Measurements from ENCODE around the gene IL23A.

Gene IL23A

DNA sequence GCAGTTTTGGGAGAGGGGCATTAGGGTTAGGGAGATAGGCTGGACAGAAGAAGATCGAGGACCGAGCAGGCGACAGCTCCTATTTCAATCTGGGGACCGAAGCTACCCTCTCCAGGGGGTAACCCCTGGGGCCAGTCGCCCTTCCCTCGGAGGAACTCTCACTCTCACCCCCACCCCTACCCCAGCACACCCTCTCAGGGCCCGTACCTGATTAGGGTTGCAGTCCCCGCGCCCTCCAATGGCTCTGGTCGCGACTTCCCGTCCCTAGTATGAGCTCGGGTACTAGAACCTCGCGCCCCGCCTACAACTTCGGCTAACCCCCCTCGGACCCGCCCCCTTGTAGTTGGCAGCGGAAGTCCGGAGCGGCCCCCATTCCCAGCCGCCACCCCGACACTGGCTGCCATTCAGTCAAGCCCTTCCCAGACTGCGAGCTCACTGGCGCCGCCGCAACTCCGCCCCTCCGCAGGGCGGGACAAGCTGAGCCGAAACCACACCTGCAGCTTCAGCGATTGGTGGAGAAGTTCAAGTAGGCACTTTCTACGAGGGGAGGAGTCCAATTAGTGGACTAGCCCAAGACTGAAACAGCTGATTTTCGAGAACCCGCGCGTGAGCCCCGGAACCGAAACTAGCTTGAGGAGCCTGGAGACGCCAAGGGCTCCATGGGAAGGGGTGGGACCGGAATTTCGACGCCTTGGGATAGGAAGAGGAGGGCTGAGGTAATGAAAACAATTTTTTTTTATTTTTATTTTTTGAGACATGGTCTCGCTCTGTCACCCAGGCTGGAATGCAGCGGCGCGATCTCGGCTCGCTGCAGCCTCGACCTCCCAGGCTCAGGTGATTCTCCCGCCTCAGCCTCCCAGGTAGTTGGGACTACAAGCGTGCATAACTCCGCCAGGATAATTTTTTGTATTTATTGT, 21.4 kb downstream of the IL23A start, which contains the start of gene STAT2:
Gene STAT2 (minus strand): TSS at position 257 of the 917 bp plus-strand sequence. CDS start 3,536 bp downstream, outside the sequence.
- H3K27ac ChIP-seq (ENCODE audit: low read depth, low read length) = peak within 1 kb of the TSS; percentile 36
- no peak within 1 kb of the TSS for H2BK120ac ChIP-seq (ENCODE audit: low read depth, low read length)
- H3K9ac ChIP-seq (ENCODE audit: low read length) = peak within 1 kb of the TSS; percentile 81
- H4K5ac ChIP-seq (ENCODE audit: low read length) = peak within 1 kb of the TSS; percentile 1
- peak within 1 kb of the TSS; percentile 57 for H3K4me2 ChIP-seq (ENCODE audit: low read length)
- no peak within 1 kb of the TSS for H2AK5ac ChIP-seq (ENCODE audit: low read length)
- peak within 1 kb of the TSS; percentile 76 for H3K4ac ChIP-seq (ENCODE audit: low read depth, low read length)
- H3K79me1 ChIP-seq (ENCODE audit: low read length) = peaks cover 3% of the 10 kb centered on the region
- H3K23ac ChIP-seq (ENCODE audit: low read length) = no peak within 1 kb of the TSS
- no peak within 1 kb of the TSS for H2BK5ac ChIP-seq (ENCODE audit: low read length)
- H4K8ac ChIP-seq (ENCODE audit: low read depth, low read length) = no peak within 1 kb of the TSS
- H3K18ac ChIP-seq (ENCODE audit: low read length) = peak within 1 kb of the TSS; percentile 60
- no peaks in the 10 kb centered on the region for H3K27me3 ChIP-seq (ENCODE audit: insufficient read depth, low read length, poor library complexity)
- H3K4me1 ChIP-seq (ENCODE audit: control insufficient read depth, low read depth, low read length) = peaks cover 2% of the 10 kb centered on the region
- H3K4me3 ChIP-seq (ENCODE audit: low read length) = peak within 1 kb of the TSS; percentile 75
- DNase-seq = peak; percentile 100
- no peak within 1 kb of the TSS for H2BK15ac ChIP-seq (replicated peaks; ENCODE audit: low read depth)
- no peaks in the 10 kb centered on the region for H3K79me2 ChIP-seq (ENCODE audit: control insufficient read depth, insufficient read depth, low read length)
- H3K56ac ChIP-seq (ENCODE audit: low read length) = peak within 1 kb of the TSS; percentile 92
- H3K36me3 ChIP-seq (ENCODE audit: control insufficient read depth, insufficient read depth, low read length) = no peaks in the 10 kb centered on the region
- WGBS (ENCODE audit: extremely low coverage, insufficient coverage, low lambda C conversion rate) = no CpG with 5 or more reads among the region's 54 CpGs

DNA sequence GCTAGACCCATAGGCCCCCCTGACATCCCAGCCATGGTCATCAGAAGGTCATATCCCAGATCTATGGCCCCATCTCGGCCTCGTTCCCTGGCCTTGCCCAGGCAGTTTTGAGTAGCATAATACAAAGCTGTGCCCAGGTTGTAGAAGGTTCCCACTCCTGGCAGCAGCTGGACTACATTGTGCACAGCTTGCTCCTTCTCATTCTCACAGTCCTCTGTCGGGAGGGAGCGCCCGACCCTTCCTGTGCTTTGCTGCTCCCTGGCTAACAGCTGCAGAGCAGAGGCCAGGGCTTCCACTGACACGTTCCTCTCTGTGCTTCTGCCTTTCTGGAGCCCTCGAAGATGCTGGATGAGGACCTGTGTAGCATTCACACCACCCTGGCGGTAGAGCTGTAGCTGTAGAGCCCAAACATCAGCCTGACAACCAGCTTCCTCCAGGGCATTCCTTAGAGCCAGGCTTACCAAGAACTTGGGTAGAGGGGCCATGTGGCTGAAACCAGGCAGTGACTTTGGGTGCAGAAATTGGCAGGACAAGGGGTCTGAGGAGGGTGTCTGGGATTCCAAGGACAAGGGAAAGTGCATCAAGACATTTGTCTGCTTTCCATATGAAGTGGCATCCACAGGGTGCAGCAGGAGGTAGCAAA, 22.9 kb downstream of the IL23A start:
- H3K36me3 ChIP-seq (ENCODE audit: control insufficient read depth, insufficient read depth, low read length) = no peaks in the 10 kb centered on the region
- no peak overlapping the region for H3K4ac ChIP-seq (ENCODE audit: low read depth, low read length)
- no peaks in the 10 kb centered on the region for H3K27me3 ChIP-seq (ENCODE audit: insufficient read depth, low read length, poor library complexity)
- H3K79me2 ChIP-seq (ENCODE audit: control insufficient read depth, insufficient read depth, low read length) = no peaks in the 10 kb centered on the region
- H3K79me1 ChIP-seq (ENCODE audit: low read length) = peaks cover 3% of the 10 kb centered on the region
- H2BK120ac ChIP-seq (ENCODE audit: low read depth, low read length) = no peak overlapping the region
- H3K4me1 ChIP-seq (ENCODE audit: control insufficient read depth, low read depth, low read length) = peaks cover 2% of the 10 kb centered on the region
- H4K8ac ChIP-seq (ENCODE audit: low read depth, low read length) = no peak overlapping the region
- no peak overlapping the region for H3K56ac ChIP-seq (ENCODE audit: low read length)
- DNase-seq = no peak
- no peak overlapping the region for H3K4me3 ChIP-seq (ENCODE audit: low read length)
- H3K18ac ChIP-seq (ENCODE audit: low read length) = no peak overlapping the region
- H4K5ac ChIP-seq (ENCODE audit: low read length) = no peak overlapping the region
- H2BK15ac ChIP-seq (replicated peaks; ENCODE audit: low read depth) = no peak overlapping the region
- no peak overlapping the region for H3K9ac ChIP-seq (ENCODE audit: low read length)
- H3K4me2 ChIP-seq (ENCODE audit: low read length) = no peak overlapping the region
- H3K23ac ChIP-seq (ENCODE audit: low read length) = no peak overlapping the region
- H2AK5ac ChIP-seq (ENCODE audit: low read length) = no peak overlapping the region
- no CpG with 5 or more reads among the region's 8 CpGs for WGBS (ENCODE audit: extremely low coverage, insufficient coverage, low lambda C conversion rate)
- no peak overlapping the region for H2BK5ac ChIP-seq (ENCODE audit: low read length)
- H3K27ac ChIP-seq (ENCODE audit: low read depth, low read length) = no peak overlapping the region

DNA sequence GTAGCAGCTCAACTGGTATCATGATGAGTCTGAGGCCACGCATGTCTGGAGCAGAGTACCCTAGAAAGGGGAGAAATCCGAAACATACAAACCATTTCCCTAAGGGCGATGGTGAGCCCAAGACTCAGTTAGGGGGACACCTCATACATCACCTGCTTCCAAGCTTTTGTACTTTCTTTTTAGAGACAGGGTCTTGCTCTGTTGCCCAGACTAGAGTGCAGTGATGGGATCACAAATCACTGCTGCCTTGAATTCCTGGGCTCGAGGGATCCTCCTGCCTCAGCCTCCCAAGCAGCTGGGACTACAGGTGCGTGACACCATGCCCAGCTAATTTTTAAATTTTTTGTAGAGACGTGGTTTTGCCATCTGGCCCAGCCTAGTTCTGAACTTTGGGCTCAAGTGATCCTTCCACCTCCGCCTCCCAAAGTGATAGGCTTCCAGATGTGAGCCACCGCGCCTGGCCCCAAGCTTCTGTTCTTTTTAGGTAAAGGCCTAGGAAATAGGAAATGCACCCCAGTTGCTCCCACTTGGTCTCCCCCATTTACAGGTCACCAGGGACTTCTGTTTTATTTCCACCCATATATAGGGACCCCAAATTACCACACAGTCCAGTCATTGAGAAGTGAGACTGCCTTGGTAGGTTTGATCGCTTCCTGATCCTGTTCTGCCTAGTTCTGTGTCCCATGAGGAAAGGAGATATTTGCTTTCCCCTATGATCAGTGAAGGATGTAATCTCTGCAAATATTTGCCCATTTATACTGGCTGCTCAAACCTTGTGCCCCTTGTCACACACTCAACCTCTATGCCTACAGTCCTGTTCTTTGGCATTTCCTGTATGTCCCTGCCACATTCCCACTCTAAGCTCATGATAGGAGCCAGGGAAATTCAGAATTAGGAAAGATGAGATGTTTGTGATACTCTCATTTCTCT, 23.7 kb downstream of the IL23A start, which contains the start of gene APOF:
Gene APOF (minus strand): TSS at position 728 of the 930 bp plus-strand sequence. CDS start 112 bp downstream, at position 616.
- H3K79me1 ChIP-seq (ENCODE audit: low read length) = peaks cover 3% of the 10 kb centered on the region
- H3K4ac ChIP-seq (ENCODE audit: low read depth, low read length) = no peak within 1 kb of the TSS
- no peak for DNase-seq
- H4K8ac ChIP-seq (ENCODE audit: low read depth, low read length) = no peak within 1 kb of the TSS
- no peak within 1 kb of the TSS for H3K27ac ChIP-seq (ENCODE audit: low read depth, low read length)
- no peak within 1 kb of the TSS for H3K4me2 ChIP-seq (ENCODE audit: low read length)
- no peak within 1 kb of the TSS for H4K5ac ChIP-seq (ENCODE audit: low read length)
- no peak within 1 kb of the TSS for H2BK5ac ChIP-seq (ENCODE audit: low read length)
- H2AK5ac ChIP-seq (ENCODE audit: low read length) = no peak within 1 kb of the TSS
- H3K18ac ChIP-seq (ENCODE audit: low read length) = no peak within 1 kb of the TSS
- H3K9ac ChIP-seq (ENCODE audit: low read length) = no peak within 1 kb of the TSS
- no peak within 1 kb of the TSS for H2BK120ac ChIP-seq (ENCODE audit: low read depth, low read length)
- H3K23ac ChIP-seq (ENCODE audit: low read length) = no peak within 1 kb of the TSS
- no peaks in the 10 kb centered on the region for H3K36me3 ChIP-seq (ENCODE audit: control insufficient read depth, insufficient read depth, low read length)
- H3K56ac ChIP-seq (ENCODE audit: low read length) = no peak within 1 kb of the TSS
- WGBS (ENCODE audit: extremely low coverage, insufficient coverage, low lambda C conversion rate) = no CpG with 5 or more reads among the region's 10 CpGs
- H3K4me3 ChIP-seq (ENCODE audit: low read length) = no peak within 1 kb of the TSS
- peaks cover 2% of the 10 kb centered on the region for H3K4me1 ChIP-seq (ENCODE audit: control insufficient read depth, low read depth, low read length)
- H2BK15ac ChIP-seq (replicated peaks; ENCODE audit: low read depth) = no peak within 1 kb of the TSS
- H3K27me3 ChIP-seq (ENCODE audit: insufficient read depth, low read length, poor library complexity) = no peaks in the 10 kb centered on the region
- no peaks in the 10 kb centered on the region for H3K79me2 ChIP-seq (ENCODE audit: control insufficient read depth, insufficient read depth, low read length)

DNA sequence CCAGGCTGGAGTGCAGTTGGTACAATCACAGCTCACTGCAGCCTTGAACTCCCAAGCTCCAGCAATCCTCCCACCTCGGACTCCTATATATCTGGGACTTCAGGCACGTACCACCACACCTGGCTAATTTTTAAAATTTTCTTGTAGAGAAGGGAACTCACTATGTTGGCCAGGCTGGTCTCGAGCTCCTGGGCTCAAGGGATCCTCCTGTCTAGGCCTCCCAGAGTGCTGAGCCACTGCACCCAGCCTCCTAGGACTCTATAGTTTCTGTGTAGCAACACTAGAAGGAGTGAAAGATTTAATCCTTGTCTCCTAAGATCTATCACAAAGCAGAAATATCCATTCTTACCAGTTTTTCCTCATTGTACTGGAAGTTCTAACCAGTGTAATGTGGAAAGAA, 28.3 kb downstream of the IL23A start:
- Histone ChIP-seq H3K27ac (ENCODE audit: low read depth, low read length) (no peak overlapping the region), H2BK120ac (ENCODE audit: low read depth, low read length) (no peak overlapping the region), H4K8ac (ENCODE audit: low read depth, low read length) (no peak overlapping the region), H2BK5ac (ENCODE audit: low read length) (no peak overlapping the region), H3K79me2 (ENCODE audit: control insufficient read depth, insufficient read depth, low read length) (no peaks in the 10 kb centered on the region), H3K36me3 (ENCODE audit: control insufficient read depth, insufficient read depth, low read length) (no peaks in the 10 kb centered on the region), H3K27me3 (ENCODE audit: insufficient read depth, low read length, poor library complexity) (no peaks in the 10 kb centered on the region), H4K5ac (ENCODE audit: low read length) (no peak overlapping the region), H3K4me2 (ENCODE audit: low read length) (no peak overlapping the region), H3K79me1 (ENCODE audit: low read length) (no peaks in the 10 kb centered on the region), H3K4me1 (ENCODE audit: control insufficient read depth, low read depth, low read length) (no peaks in the 10 kb centered on the region), H3K18ac (ENCODE audit: low read length) (no peak overlapping the region), H3K56ac (ENCODE audit: low read length) (no peak overlapping the region), H2BK15ac (replicated peaks; ENCODE audit: low read depth) (no peak overlapping the region), H3K23ac (ENCODE audit: low read length) (no peak overlapping the region), H3K4ac (ENCODE audit: low read depth, low read length) (no peak overlapping the region), H3K4me3 (ENCODE audit: low read length) (no peak overlapping the region), H2AK5ac (ENCODE audit: low read length) (no peak overlapping the region), H3K9ac (ENCODE audit: low read length) (no peak overlapping the region)
- no peak for DNase-seq
- WGBS (ENCODE audit: extremely low coverage, insufficient coverage, low lambda C conversion rate) = no CpG with 5 or more reads among the region's 3 CpGs

DNA sequence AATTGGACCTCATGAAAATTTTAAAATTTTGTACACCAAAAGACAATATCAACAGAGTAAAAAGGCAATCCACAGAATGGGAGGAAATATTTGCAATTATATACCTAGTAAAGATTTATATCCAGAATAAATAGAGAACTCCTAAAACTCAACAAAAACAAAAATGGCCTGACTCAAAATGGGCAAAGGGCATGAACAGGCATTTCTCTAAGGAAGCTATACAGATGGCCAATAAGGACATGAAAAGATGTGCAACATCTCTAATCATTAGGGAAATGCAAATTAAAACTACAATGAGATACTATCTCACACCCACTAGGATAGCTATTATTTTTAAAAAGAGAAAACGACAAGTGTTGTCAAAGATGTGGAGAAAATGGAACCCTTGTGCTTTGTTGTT, 34.8 kb downstream of the IL23A start:
- Histone ChIP-seq H3K23ac (ENCODE audit: low read length) (no peak overlapping the region), H3K79me1 (ENCODE audit: low read length) (no peaks in the 10 kb centered on the region), H4K8ac (ENCODE audit: low read depth, low read length) (no peak overlapping the region), H3K9ac (ENCODE audit: low read length) (no peak overlapping the region), H2BK120ac (ENCODE audit: low read depth, low read length) (no peak overlapping the region), H2AK5ac (ENCODE audit: low read length) (no peak overlapping the region), H3K36me3 (ENCODE audit: control insufficient read depth, insufficient read depth, low read length) (no peaks in the 10 kb centered on the region), H3K27me3 (ENCODE audit: insufficient read depth, low read length, poor library complexity) (no peaks in the 10 kb centered on the region), H3K4ac (ENCODE audit: low read depth, low read length) (no peak overlapping the region), H4K5ac (ENCODE audit: low read length) (no peak overlapping the region), H3K56ac (ENCODE audit: low read length) (no peak overlapping the region), H2BK15ac (replicated peaks; ENCODE audit: low read depth) (no peak overlapping the region), H3K4me3 (ENCODE audit: low read length) (no peak overlapping the region), H2BK5ac (ENCODE audit: low read length) (no peak overlapping the region), H3K18ac (ENCODE audit: low read length) (no peak overlapping the region), H3K79me2 (ENCODE audit: control insufficient read depth, insufficient read depth, low read length) (no peaks in the 10 kb centered on the region), H3K4me2 (ENCODE audit: low read length) (no peak overlapping the region), H3K4me1 (ENCODE audit: control insufficient read depth, low read depth, low read length) (no peaks in the 10 kb centered on the region), H3K27ac (ENCODE audit: low read depth, low read length) (no peak overlapping the region)
- WGBS (ENCODE audit: extremely low coverage, insufficient coverage, low lambda C conversion rate) = no CpG with 5 or more reads among the region's 1 CpG
- no peak for DNase-seq
